HUES6 (cell line): ENCODE results near the gene JPH3.

Experiments used
- H3K27ac ChIP-seq: 2 replicates; pipeline ENCODE4 v1.7.0; 2013; ENCODE audit warnings: low read depth, mild to moderate bottlenecking, low read length, inconsistent platforms
- H3K27me3 ChIP-seq: 2 replicates; pipeline ENCODE4 v1.6.1; 2013; ENCODE audit warnings: low read length; ENCODE audit not compliant: control insufficient read depth, insufficient read depth
- H3K36me3 ChIP-seq: 2 replicates; pipeline ENCODE4 v1.6.1; 2013; ENCODE audit warnings: low read length; ENCODE audit not compliant: control insufficient read depth, insufficient read depth
- H3K4me1 ChIP-seq: 2 replicates; pipeline ENCODE4 v1.6.1; 2013; ENCODE audit warnings: low read length; ENCODE audit not compliant: control insufficient read depth, insufficient read depth
- H3K4me3 ChIP-seq: 2 replicates; pipeline ENCODE4 v1.5.1; 2013; ENCODE audit warnings: low read depth, low read length
- H3K9ac ChIP-seq: one replicate; pipeline ENCODE4 v1.6.1; 2013; ENCODE audit warnings: mild to moderate bottlenecking, low read length
- H3K9me3 ChIP-seq: 2 replicates; pipeline ENCODE4 v1.6.1; 2013; ENCODE audit warnings: low read depth, low read length; ENCODE audit not compliant: control insufficient read depth, insufficient read depth

JPH3 gene

GRCh38 chr16:87698676-87699199 lies 96.4 kb downstream of the JPH3 start:
- Histone ChIP-seq H3K9ac (no peak overlapping the region), H3K4me3 (no peak overlapping the region), H3K27ac (no peak overlapping the region), H3K36me3 (peaks cover 86% of the 10 kb centered on the region), H3K9me3 (no peaks in the 10 kb centered on the region), H3K27me3 (no peaks in the 10 kb centered on the region), H3K4me1 (no peaks in the 10 kb centered on the region)

- Histone ChIP-seq H3K27ac (no peak overlapping the region), H3K36me3 (peaks cover 84% of the 10 kb centered on the region), H3K9me3 (no peaks in the 10 kb centered on the region), H3K9ac (no peak overlapping the region), H3K4me1 (no peaks in the 10 kb centered on the region), H3K4me3 (no peak overlapping the region), H3K27me3 (no peaks in the 10 kb centered on the region)
These were observed 98.2 kb downstream of the JPH3 start for GRCh38 chr16:87700406-87701077.

- Histone ChIP-seq H3K4me1 (no peaks in the 10 kb centered on the region), H3K9me3 (no peaks in the 10 kb centered on the region), H3K36me3 (peaks cover 79% of the 10 kb centered on the region), H3K27me3 (no peaks in the 10 kb centered on the region), H3K9ac (no peak overlapping the region), H3K27ac (no peak overlapping the region), H3K4me3 (no peak overlapping the region)
These were observed 98.8 kb downstream of the JPH3 start for GRCh38 chr16:87701078-87701460.

- no peaks in the 10 kb centered on the region for H3K27me3 ChIP-seq
- H3K9me3 ChIP-seq = no peaks in the 10 kb centered on the region
- peaks cover 2% of the 10 kb centered on the region; the same call in 1 of the 2 replicates for H3K4me1 ChIP-seq
- no peak overlapping the region for H3K27ac ChIP-seq
- no peak overlapping the region for H3K9ac ChIP-seq
- peaks cover 76% of the 10 kb centered on the region for H3K36me3 ChIP-seq
- H3K4me3 ChIP-seq = no peak overlapping the region
These were observed 99.2 kb downstream of the JPH3 start for GRCh38 chr16:87701505-87701921.

GRCh38 chr16:87702325-87702811 lies 100.1 kb downstream of the JPH3 start:
- peaks cover 76% of the 10 kb centered on the region for H3K36me3 ChIP-seq
- H3K4me3 ChIP-seq = no peak overlapping the region
- H3K4me1 ChIP-seq = peaks cover 9% of the 10 kb centered on the region; the same call in 1 of the 2 replicates
- H3K27ac ChIP-seq = no peak overlapping the region
- H3K9ac ChIP-seq = no peak overlapping the region
- no peaks in the 10 kb centered on the region for H3K27me3 ChIP-seq
- H3K9me3 ChIP-seq = no peaks in the 10 kb centered on the region

- H3K4me1 ChIP-seq = peaks cover 9% of the 10 kb centered on the region; the same call in 1 of the 2 replicates
- no peak overlapping the region for H3K9ac ChIP-seq
These were observed 100.8 kb downstream of the JPH3 start for GRCh38 chr16:87703071-87703470.

GRCh38 chr16:87703835-87704375 lies 101.6 kb downstream of the JPH3 start:
- H3K27me3 ChIP-seq = no peaks in the 10 kb centered on the region
- peaks cover 76% of the 10 kb centered on the region for H3K36me3 ChIP-seq
- no peak overlapping the region for H3K9ac ChIP-seq
- H3K4me1 ChIP-seq = peaks cover 9% of the 10 kb centered on the region; the same call in 1 of the 2 replicates
- H3K9me3 ChIP-seq = no peaks in the 10 kb centered on the region
- H3K27ac ChIP-seq = no peak overlapping the region
- H3K4me3 ChIP-seq = no peak overlapping the region

More at GRCh38 chr16:87703071-87703470, 100.8 kb downstream of the JPH3 start:
- Histone ChIP-seq H3K4me3 (no peak overlapping the region), H3K27ac (no peak overlapping the region), H3K36me3 (peaks cover 75% of the 10 kb centered on the region), H3K9me3 (no peaks in the 10 kb centered on the region), H3K27me3 (no peaks in the 10 kb centered on the region)

GRCh38 chr16:87704754-87705353 lies 102.5 kb downstream of the JPH3 start:
- Histone ChIP-seq H3K9ac (no peak overlapping the region), H3K27ac (no peak overlapping the region), H3K36me3 (peaks cover 78% of the 10 kb centered on the region)

GRCh38 chr16:87705771-87706277 lies 103.5 kb downstream of the JPH3 start:
- Histone ChIP-seq H3K36me3 (peaks cover 80% of the 10 kb centered on the region), H3K4me1 (peaks cover 9% of the 10 kb centered on the region; the same call in 1 of the 2 replicates), H3K27ac (no peak overlapping the region), H3K9me3 (no peaks in the 10 kb centered on the region), H3K4me3 (no peak overlapping the region), H3K27me3 (no peaks in the 10 kb centered on the region), H3K9ac (no peak overlapping the region)

More at GRCh38 chr16:87704754-87705353, 102.5 kb downstream of the JPH3 start:
- no peaks in the 10 kb centered on the region for H3K27me3 ChIP-seq
- H3K9me3 ChIP-seq = no peaks in the 10 kb centered on the region
- no peak overlapping the region for H3K4me3 ChIP-seq
- peaks cover 9% of the 10 kb centered on the region; the same call in 1 of the 2 replicates for H3K4me1 ChIP-seq

GRCh38 chr16:87706278-87707000 lies 104.1 kb downstream of the JPH3 start:
- H3K27me3 ChIP-seq = no peaks in the 10 kb centered on the region
- H3K36me3 ChIP-seq = peaks cover 80% of the 10 kb centered on the region
- no peaks in the 10 kb centered on the region for H3K9me3 ChIP-seq
- no peak overlapping the region for H3K4me3 ChIP-seq
- H3K9ac ChIP-seq = no peak overlapping the region
- no peak overlapping the region for H3K27ac ChIP-seq
- peaks cover 9% of the 10 kb centered on the region; the same call in 1 of the 2 replicates for H3K4me1 ChIP-seq
